GM12801 (cell line): ENCODE results near the gene BCO1.

Experiments used
- TF ChIP-seq, protein P1 (sequence below): IDR thresholded peaks from one replicate; pipeline ENCODE4 v1.5.1; 2011; ENCODE audit warnings: control low read depth; ENCODE audit not compliant: insufficient read length; ENCODE audit errors: extremely low read depth

Gene BCO1

DNA sequence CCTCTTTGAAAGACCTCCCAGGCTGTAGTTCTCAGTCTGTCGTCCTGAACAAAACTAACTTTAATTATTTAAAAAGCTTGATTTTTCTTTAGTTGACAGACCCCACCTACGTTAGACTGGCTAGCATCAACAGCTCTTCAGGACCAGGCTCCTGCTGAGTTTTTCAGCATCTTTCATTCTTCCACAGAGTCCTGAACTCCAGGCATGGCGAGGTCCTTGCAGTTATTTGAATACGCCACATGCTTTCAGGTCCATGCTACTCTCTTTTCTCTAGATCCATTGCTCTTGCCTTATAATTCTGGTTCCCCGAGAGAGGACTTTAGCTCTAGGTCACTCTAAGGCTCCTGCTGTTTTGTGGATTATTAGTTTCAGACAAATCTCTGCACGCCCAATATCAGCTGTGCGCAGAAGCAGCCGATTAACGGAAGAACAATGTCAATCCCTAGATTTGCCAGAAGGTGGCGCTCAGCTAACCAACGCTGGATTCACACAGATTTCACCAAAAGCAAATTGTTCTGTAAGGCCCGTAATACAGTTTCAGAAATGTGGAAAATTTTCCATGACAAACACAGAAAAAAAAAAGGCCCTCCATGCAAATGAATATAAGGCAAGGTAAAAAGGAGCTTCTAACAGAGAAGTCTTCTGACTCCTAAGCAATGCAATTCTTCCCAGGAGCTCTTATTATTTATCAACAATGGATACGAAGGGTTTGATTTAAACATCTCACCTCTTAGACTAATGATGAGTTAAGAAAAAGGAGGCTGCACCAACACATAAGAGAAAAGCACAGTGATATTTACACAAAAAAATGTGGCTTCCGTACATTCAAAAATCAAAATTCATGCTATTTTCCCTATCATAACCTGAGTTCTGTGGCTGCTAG is 33.5 kb upstream of the BCO1 start:
- TF ChIP-seq, protein P1, sequence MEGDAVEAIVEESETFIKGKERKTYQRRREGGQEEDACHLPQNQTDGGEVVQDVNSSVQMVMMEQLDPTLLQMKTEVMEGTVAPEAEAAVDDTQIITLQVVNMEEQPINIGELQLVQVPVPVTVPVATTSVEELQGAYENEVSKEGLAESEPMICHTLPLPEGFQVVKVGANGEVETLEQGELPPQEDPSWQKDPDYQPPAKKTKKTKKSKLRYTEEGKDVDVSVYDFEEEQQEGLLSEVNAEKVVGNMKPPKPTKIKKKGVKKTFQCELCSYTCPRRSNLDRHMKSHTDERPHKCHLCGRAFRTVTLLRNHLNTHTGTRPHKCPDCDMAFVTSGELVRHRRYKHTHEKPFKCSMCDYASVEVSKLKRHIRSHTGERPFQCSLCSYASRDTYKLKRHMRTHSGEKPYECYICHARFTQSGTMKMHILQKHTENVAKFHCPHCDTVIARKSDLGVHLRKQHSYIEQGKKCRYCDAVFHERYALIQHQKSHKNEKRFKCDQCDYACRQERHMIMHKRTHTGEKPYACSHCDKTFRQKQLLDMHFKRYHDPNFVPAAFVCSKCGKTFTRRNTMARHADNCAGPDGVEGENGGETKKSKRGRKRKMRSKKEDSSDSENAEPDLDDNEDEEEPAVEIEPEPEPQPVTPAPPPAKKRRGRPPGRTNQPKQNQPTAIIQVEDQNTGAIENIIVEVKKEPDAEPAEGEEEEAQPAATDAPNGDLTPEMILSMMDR, result no peak

DNA sequence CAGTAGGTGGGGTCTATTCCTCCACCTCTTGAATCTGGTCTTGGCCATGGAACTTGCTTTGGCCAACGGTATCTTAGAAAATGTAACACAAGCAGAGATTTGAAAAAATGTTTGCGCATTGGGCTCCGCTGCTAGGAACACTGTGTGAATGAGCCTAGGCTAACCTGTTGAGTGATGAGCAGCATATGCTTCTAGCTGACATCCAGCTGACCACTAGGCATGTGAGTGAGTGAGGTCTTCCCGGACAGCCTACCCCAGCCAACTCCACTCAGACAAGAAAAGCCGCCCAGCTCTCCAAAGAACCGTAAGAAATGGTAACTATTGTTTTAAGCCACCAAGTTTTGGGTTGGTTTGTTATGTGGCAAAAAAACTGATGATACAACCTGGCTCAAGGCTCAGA is 31.4 kb upstream of the BCO1 start:
- TF ChIP-seq, protein P1, result no peak

DNA sequence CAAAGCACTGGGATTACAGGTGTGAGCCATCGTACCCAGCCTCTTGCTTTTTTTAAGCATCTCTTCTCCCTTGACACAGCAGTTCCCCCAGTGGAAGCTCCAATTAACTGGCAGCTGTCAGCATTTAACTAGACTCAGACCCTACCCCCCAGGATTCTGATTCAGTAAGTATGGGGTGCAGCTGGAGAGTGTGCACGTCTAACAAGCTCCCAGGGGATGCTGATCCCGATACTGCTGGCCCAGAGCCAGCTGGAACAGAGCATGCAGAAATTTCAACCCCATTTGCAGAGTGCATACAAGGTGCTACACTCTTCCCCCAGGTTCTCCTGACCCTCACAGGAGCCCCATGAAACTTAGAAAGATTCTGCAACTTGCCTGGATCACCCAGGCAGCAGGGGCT is 27.7 kb upstream of the BCO1 start:
- TF ChIP-seq, protein P1, result no peak

GRCh38 chr16:81212830-81213465 is 25.5 kb upstream of the BCO1 start:
- TF ChIP-seq, protein P1, result no peak

- TF ChIP-seq, protein P1, result no peak
These were observed 23.7 kb upstream of the BCO1 start for GRCh38 chr16:81214745-81215166.

- TF ChIP-seq, protein P1, result no peak
These were observed 22.4 kb upstream of the BCO1 start for GRCh38 chr16:81216114-81216513.

GRCh38 chr16:81216706-81217105 is 21.8 kb upstream of the BCO1 start:
- TF ChIP-seq, protein P1, result no peak
